Stimulated activated CD4-positive, alpha-beta T cell treated with anti-CD3 and anti-CD28 coated beads, Interleukin-15, amount 100 ng/mL, for 48 hours (primary cell): ENCODE measurements around the gene UGT2B17.

Experiments
- DNase-seq, 2 donors: peaks; one replicate each; pipeline ENCODE4 v3.0.0-alpha.2; 2020; ENCODE audit warnings: low read depth in 2 of 2

UGT2B17 gene

GRCh38 chr4:68489338-68489737, 86.8 kb downstream of the UGT2B17 start:
- no peak for DNase-seq
